GOT3 (cell line): Measurements from ENCODE around the gene GRID1.
"Not testable (repeated sequence)": the region's sequence is repeated elsewhere in the genome, so short reads cannot be mapped to it uniquely, and the experiment has no call there.

Experiments used
- DNase-seq: peaks from one replicate; lab custom pipeline; 2025; ENCODE audit warnings: mixed read lengths; lab: John Stamatoyannopoulos, UW

The GRID1 gene

GRCh38 chr10:85993840-85994507 is 372.6 kb downstream of the GRID1 start:
- DNase-seq = no peak

- no peak for DNase-seq
Measured at GRCh38 chr10:85993140-85993539, 373.5 kb downstream of the GRID1 start.

- DNase-seq = no peak
Measured at GRCh38 chr10:85992324-85992723, 374.3 kb downstream of the GRID1 start.

GRCh38 chr10:85986777-85987176 is 379.8 kb downstream of the GRID1 start:
- DNase-seq = no peak

GRCh38 chr10:85983051-85983450 is 383.5 kb downstream of the GRID1 start:
- DNase-seq = no peak

- no peak for DNase-seq
Measured at GRCh38 chr10:85979598-85979997, 387.0 kb downstream of the GRID1 start.

GRCh38 chr10:85978566-85979358 is 387.8 kb downstream of the GRID1 start:
- DNase-seq = no peak

GRCh38 chr10:85977642-85978041 is 389.0 kb downstream of the GRID1 start:
- no peak for DNase-seq

GRCh38 chr10:85976267-85976793 is 390.3 kb downstream of the GRID1 start:
- no peak for DNase-seq

- DNase-seq = no peak
Measured at GRCh38 chr10:85971494-85971893, 395.1 kb downstream of the GRID1 start.

GRCh38 chr10:85967594-85967993 is 399.0 kb downstream of the GRID1 start:
- DNase-seq = no peak

- no peak for DNase-seq
Measured at GRCh38 chr10:85961479-85962067, 405.0 kb downstream of the GRID1 start.

GRCh38 chr10:85961073-85961472 is 405.5 kb downstream of the GRID1 start:
- DNase-seq = no peak

- no peak for DNase-seq
Measured at GRCh38 chr10:85959239-85959638, 407.4 kb downstream of the GRID1 start.

- no peak for DNase-seq
Measured at GRCh38 chr10:85950921-85951320, 415.7 kb downstream of the GRID1 start.

- no peak for DNase-seq
Measured at GRCh38 chr10:85946713-85947326, 419.8 kb downstream of the GRID1 start.

GRCh38 chr10:85936161-85936560 is 430.4 kb downstream of the GRID1 start:
- no peak for DNase-seq

- no peak for DNase-seq
Measured at GRCh38 chr10:85934586-85934985, 432.0 kb downstream of the GRID1 start.

- not testable (repeated sequence) for DNase-seq
Measured at GRCh38 chr10:85929993-85930392, 436.6 kb downstream of the GRID1 start.

- DNase-seq = no peak
Measured at GRCh38 chr10:85927952-85928665, 438.5 kb downstream of the GRID1 start.

GRCh38 chr10:85926986-85927385 is 439.6 kb downstream of the GRID1 start:
- DNase-seq = no peak

- DNase-seq = no peak
Measured at GRCh38 chr10:85926136-85926535, 440.5 kb downstream of the GRID1 start.
